HG03571 (cell line): Measurements from ENCODE around the gene KCNK6.

Source experiments
- ATAC-seq: cut with Tn5 transposase; IDR thresholded peaks from one replicate; pipeline ENCODE4 v1.9.1; 2021; ENCODE audit not compliant: unreplicated experiment

KCNK6 gene

DNA sequence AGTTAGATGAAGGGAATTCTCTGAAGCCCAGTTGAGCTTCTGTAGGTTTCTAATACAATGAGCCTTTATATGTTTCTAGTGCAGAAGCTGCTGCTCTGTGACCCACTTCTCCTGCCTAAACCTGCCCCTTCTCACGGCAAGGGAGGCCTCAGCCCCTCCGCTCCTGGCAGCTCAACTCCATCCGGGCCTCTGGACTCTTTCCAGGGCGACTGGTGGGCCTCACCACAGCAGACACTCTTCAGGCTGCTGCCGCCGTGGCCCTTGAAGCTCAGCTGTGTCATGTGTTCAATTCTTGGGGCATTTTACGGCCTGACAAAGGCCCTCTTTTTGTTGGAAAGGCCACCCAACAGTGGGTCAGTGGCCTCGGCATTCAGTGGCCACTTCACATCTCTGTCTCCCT is 25.6 kb upstream of the KCNK6 start:
- no peak for ATAC-seq

DNA sequence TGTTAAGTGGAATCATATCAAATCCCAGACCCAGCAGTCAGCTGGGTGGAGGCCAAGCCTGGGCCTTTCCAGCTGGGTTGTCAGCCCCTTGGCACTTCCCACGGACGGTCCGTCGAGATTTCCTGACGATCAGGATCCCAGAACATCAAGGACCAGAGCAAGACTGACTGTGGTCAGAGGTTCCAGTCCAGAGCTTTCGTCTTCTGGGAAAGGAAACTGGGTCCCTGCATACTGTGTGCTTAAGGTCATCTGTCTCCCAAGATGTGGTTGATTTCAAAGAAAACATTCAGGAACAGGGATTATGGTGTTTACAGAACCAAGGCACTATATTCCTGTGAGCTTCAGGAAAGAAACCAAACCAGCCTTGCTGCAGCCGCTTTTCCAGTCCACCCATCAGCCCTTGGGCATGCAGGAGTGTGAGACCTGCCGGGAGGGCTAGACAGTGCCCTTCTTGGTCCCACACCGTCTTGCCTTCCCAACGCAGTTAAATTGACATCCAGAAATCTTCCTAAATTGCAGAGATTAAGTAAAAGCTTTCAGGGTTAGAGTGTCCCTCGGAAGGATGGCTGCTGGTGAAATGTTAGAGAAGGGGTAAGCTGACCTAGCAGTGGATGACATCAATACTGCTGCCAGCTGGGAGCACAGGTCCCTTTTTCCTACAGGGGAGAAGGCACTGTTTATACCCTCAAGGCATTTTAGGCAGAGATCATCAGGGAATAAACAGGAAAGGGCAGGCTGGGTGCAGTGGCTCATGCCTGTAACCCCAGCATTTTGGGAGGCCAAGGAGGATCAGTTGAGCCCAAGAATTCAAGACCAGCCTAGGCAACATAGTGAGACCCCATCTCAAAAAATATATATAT is 20.6 kb upstream of the KCNK6 start:
- ATAC-seq, result no peak

DNA sequence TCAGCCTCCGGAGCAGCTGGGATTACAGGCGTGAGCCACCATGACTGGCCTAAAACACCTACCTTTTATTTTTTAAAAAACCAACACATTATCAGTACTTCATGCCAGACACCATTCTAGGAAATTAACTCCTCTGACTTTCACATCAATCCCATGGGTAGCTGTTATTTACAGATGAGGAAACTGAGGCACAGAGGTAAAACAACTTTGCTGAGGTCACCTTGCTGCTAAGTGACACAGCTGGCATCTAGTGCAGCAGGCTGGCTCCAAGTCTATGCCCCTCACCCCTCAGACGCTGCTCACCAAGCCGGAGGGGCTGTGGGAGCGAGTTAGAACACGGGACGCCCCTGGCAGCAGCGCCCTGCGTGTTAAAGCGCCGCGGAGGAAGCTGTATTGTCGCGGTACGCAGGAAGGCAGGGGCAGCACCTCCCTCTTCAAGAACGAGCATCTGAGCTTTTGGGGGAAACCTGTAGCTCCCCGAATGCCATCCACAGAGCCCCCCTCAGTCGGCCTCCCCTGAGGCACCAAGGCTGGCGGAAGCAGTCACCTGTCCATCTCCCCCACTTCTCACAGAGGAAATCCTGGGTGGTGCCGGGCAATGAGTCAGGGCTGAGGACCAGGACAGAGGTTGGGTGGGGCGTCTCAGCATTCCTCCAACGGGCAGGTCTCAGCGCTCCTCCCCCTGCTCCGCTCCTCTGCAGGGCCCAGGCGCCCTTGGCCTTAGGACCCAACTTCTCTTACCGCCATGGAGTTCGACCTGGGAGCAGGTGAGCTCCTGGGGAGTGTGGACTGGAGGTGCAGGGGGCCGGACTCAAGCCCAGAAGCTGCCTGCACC is 15.9 kb upstream of the KCNK6 start, which contains the start of gene C19orf33:
TSS of gene C19orf33 (plus strand) at position 735 of the 835 bp plus-strand sequence. CDS start at position 746, 11 bp downstream.
- ATAC-seq, result no peak

DNA sequence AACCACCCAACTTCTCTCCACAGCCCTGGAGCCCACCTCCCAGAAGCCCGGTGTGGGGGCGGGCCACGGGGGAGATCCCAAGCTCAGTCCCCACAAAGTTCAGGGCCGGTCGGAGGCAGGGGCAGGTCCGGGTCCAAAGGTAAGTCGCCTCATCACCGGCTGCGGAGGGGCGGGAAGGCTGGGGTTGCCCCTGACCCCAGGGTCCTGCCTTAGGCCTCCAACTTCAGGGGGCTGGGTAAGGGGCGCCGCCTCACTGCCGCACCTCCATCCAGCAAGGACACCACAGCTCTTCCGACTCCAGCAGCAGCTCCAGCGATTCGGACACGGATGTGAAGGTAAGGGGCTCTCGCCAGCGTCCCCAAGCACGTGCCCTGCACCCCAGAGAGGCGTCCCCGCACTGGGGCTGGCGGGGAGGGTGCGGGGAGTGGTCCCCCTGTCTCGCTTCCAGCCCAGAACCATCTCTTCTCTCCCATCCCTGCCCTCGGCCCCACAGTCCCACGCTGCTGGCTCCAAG is 15.2 kb upstream of the KCNK6 start:
- no peak for ATAC-seq

DNA sequence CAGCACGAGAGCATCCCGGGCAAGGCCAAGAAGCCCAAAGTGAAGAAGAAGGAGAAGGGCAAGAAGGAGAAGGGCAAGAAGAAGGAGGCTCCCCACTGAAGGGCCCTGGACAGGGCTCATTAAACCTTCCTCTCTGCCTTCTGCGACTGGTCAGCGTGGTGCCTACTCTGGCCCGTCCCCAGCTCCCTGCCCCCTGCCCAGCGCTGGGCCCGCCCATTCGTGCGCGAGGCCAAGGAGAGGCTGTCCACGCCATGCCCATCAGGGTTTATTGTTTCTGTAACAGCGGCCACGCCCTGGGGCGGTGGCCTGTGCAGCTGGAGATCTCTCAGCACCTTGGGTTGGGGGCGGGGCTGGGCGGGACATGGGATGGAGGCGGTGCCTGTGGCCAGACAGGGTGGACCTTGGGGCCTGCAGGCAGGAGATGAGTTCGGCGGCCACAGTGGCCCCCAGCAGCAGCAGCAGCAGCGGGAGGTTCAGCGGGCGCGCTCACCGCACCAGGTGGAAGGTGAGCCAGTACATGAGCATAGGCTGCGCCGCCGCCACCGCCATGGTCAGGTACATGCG is 14.7 kb upstream of the KCNK6 start:
- no peak for ATAC-seq

DNA sequence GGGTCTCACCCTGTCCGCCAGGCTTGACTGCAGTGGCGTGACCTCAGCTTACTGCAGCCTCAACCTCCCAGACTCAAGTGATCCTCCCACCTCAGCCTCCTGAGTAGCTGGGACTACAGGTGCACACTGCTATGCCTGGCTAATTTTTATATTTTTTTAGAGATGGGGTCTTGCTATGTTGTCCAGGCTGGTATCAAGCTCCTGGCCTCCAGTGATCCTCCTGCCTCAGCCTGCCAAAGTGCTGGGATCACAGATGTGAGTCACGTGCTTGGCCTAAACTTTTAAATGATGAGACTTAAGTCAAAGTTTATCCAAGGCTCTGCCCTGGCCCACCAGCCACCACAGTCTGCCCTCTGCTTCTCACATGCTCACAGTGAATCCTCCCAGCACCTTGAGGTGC is 13.4 kb upstream of the KCNK6 start:
- ATAC-seq, result no peak

DNA sequence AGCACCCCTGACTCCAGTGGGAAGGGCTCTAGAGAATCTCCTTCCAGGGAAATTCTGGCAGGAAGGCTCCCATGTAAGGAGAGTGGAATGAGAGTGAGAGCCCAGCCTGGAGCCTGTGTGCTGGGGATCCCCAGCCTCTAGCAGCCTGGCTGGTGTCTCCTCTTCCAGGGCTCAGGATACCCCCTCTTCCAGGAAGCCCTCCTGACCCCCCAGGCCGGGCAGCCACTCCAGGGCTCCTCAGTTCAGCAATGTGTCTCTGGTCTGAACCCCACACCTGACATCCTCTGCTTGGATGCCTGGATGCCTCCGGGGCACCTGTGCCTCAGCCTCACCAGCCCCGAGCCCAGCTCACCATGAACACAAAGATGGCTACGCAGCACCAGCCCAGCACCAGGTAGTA is 12.6 kb upstream of the KCNK6 start:
- no peak for ATAC-seq

DNA sequence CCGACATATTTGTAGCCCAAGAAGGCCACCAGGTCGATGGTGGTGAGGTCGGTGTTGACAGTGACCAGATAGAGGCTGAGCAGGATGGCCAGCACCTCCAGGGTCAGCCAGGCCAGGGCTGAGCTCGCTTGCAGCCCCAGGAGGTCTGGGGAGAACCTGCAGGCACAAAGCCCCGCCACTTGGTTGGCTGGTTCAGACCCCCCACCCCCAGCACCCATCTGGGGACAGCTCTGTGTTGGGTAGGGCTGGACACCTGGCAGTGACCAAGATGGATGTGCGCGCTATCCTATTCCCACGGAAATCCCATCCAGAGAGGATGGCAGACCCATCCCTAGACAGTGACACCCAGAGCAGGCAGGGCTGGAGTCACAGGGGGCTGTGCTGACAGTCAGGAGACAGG is 12.0 kb upstream of the KCNK6 start:
- no peak for ATAC-seq

DNA sequence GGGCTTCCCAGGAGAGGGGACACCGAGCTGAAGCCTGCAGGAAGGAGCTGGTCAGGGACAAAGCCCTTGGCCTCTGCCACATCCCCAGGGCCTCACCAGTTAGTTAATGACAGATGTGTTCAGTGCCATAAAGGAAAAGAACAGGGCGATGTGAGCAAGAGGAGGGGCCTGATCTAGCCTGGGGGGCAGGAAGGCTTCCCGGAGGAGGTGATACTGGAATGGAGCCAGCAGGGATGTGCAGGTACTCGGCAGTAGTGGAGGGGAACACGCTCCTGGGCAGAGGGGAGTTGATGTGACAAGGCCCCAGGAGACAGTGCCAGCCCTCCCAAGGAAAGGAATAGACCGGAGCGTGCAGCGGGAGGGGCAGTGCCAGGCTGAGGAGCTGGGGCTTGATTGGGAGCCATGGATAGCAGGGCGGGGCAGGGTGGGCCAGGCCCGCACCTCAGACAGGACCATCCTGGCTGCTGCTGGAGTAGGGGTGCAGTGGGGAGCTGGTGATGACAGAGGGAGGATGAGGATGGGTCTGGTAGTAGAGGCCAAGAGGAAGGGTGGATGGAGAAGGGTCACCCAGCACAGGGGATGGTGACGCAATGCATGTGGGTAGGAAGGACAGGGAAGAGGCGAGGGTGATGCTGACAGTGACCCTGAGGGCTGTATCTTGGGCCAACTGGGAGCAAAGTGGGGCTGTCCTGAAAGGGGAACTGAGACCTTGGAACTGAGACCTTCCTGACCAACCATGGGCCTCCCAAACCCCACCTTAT is 11.5 kb upstream of the KCNK6 start:
- ATAC-seq, result no peak

DNA sequence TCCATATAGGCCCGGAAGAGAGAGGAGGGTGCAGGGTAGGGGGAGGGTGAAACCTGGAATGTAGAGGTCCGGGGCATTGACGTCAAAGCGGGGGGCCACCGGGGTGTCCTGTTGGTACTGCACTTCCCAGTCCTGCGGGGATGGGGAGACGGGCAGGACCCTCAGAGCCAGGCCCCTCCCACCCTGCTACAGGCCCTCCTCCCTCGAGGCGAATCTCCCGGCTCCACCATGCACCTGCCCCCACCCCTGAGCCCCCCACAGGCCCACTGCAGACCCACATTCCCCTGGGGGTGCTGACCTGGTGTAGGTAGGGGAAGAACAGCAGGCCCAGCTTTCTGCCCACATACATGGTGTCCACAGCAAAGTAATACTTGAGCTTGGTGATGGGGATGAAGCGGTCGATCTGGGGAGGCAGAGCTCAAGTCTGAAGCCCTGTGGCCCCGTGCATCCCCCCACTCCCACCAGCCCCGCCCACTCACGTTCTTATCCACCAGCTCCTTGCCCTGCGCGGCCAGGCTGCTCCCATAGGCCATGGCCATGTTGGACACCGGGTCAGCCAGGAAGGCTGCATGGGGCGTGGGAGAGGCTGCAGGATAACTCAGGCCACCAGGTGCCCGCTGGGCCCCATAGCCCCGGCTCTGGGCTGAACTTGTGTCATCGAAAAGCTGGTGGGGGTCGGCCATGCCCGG is 10.6 kb upstream of the KCNK6 start:
- no peak for ATAC-seq

DNA sequence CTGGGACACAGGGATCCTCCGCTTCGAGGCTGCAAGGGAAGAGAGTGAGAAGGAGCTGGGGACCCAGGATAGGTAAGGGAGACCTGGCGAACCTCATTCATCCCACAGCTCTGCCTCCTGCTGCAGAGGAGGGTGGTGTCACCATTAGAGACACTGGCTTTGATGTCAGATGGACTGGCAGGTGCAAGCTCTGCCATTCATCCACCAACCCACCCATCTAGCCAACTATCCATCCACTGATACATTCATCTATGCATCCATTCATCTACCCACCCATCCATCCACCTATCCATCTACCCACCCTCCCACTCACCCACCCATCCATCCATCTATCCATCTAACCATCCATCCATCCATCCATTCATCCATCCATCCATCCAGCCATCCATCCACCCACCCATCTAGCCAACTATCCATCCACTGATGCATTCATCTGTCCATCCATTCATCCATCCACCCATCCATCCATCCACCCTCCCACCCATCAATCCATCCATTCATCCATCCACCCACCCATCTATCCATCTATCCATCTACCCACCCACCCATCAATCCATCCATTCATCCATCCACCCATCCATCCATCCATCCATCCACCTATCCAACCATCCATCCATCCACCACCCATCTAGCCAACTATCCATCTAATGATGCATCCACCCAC is 9.9 kb upstream of the KCNK6 start:
- ATAC-seq, result no peak

DNA sequence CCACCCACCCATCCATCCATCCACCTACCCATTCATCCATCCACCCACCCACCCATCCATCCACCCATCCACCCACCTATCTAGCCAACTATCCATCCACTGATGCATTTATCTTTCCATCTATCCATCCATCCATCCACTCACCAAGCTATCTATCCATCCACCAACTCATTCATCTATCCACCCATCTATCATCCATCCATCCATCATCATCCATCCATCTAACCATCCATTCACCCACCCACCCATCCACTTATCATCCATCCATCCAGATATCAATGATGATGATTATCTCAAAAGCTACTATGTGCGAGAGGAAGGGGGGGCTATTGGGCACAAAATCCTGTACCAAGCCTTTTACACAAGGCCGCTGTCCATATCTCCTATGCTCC is 9.4 kb upstream of the KCNK6 start:
- no peak for ATAC-seq

DNA sequence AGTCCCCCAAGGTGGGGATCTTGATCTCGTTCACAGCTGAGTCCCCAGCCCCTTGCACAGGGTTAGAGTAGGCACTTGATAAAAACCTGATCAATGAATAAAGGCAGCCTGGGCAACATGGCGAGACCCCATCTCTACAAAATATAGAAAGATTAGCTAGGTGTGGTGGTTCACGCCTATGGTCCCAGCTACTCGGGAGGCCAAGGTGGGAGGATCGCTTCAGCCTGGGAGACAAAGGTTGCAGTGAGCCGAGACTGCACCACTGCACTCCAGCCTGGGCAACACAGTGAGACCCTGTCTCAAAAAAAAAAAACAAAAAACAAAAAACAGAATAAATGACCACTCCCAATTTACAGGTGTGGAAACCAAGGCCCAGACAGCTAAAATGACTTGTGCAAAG is 8.7 kb upstream of the KCNK6 start:
- no peak for ATAC-seq

DNA sequence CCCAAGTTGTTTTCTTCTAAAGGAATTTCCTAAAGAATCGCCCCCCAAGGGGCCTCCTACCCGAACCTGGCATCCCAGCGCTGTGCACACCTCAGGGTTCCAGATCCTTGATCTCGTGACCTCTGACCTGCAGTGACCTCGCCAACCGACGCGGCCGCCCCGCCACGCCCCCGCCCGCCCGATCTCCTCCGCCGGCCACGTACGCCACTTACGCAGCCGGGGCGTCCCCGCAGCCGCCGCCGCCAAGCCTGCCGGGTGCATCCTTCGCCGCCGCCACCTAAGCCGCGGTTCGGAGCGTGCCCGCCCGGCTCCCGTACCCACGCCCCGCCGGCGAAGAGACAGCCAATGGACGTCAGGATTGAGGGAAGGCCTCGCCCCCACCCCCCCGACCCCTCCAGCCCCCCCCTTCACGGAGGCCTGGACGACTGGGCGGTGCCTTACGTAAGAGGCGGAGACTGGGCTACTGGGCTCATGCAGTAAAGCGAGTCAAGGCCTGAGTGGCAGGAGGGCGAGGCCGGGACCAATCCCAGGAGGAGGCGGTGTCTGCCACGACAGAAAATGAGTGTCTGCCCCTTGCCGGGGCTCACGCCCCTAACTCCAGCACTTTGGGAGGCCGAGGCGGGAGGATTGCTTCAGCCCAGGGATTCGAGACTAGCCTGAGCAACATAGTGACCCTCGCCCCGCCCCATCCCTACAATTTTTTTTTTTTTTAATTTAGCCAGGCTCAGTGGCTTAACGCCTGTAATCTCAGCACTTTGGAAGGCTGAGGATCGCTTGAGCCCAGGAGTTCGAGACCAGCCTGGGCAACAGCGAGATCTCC is 3.8 kb upstream of the KCNK6 start, which contains the start of gene YIF1B:
TSS of gene YIF1B (minus strand) at position 291 of the 820 bp plus-strand sequence. CDS start at position 261, 30 bp downstream.
- peak; percentile 90 for ATAC-seq

DNA sequence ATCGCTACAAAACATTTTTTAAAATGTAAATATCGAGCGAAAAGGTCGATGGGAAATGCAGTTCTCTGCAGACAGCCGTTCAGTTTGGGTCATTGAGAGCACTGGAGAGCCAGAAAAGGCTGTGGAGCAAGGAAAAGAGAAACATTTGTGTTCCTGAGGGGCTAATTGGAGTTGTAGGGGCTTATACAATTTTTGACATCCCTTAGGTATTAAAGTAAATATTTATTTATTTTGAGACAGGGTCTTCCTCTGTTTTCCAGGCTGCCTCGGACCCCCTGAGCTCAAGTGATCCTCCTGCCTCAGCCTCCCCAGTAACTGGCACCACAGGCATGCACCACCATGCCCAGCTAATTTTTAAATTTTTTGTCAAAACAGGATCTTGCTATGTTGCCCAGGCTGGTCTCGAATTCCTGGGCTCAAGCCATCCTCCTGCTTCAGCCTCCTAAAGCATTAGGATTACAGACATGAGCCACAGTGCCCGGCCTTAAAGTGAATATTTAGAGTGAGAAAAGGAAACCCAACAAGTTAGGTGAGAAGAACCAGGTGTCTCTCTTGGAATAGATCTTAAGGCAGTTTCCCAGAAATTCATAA is 3.1 kb upstream of the KCNK6 start:
- ATAC-seq, result no peak

DNA sequence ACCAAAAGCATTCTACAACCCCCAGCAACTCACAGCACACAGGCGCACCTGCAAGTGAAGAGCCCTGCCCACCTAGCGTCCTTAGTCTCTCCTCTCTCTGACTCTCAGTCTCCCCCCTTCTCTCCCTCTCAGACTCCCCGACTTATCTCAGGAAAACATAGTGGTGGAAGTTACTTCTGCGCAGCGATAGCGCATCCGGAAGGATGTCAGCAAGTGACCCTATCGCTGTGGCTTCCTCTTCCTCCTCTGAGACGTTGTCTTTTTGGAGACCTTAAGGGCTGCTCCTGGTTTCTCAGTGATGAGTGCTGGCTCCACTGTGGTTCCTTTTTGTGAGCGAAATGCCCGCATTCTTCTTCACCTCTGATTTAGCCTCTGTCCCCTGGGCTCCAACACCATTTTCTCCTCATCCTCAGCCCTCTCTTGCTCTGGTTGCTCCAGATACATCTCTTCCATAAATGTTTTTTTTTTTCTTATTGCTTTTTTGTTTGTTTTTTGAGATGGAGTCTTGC is 2.5 kb upstream of the KCNK6 start:
- ATAC-seq, result no peak

DNA sequence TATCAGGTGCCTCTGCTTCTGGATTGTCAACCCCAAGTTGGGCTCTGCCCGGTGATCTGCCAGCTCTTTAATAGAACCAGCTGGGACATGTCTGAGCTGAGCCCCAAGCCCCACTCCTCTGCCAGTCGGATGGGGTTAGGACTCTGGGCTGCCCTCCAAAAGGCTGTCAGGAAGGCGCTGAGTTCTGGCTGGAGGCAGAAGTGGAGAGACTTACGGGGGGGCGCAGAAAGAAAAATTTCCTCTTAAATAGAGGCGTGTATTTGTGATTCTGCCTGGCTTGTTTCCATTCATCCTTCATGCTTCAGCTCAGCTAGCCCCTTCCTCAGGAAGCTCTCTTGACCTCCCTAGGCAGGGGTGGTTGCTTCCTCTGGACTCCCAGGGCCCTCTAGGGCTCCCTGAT is 985 bp upstream of the KCNK6 start:
- no peak for ATAC-seq

DNA sequence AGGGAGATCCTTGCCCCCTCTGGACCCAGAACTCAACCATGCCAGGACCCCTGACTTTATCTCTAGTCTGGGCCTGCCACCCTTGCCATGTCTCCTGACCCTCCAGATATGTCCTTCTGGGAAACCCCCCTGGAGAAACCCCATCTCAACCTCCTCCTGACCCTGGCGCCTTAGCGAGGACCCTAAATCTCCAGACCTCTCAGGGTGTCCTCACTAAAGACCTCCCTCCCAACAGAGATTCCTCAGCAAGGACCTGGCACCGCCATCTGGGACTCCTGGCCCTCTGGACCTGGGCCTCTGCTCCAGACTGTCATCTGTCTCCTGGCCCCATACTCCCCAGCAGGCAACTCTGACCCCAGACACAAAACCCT is 1.3 kb downstream of the KCNK6 start:
- no peak for ATAC-seq
